ENCODE results near the gene OSBPL6.

DNA sequence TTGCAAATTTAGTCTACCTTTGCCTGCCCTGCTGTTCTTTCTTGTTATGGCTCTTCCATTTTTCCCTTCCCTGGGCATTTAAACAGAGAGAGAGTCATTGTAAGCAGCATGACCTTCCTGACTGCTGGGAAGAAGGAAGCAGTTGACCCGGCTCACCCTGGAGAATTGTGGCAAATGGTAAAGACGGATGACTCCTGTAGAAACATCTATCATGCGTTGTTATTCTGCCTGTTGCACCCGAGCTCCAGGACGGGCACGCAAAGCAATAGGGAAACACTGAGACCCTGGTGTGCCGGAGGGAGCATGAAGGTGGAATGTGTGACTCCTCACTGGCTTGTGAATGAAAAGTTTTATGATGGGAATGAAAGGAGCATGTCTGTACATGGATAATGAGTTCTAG lies 113.3 kb downstream of the OSBPL6 start:
- no peak for TF ChIP-seq CTCF (conservative IDR thresholded peaks at IDR 0.05; ENCODE audit: low read length)
- no peak for TF ChIP-seq EZH2phosphoT487 (IDR thresholded peaks at IDR 0.05; ENCODE audit: borderline replicate concordance)
